ENCODE data around the gene SBNO1. TPM values are rescaled to one million over a fixed set of nuclear protein-coding genes. Genes with fewer than 3 reads are reported as not detected.

SBNO1 gene
- total and polyA plus RNA-seq, 2 donors (not counting 3 experiments of a cell fraction or from before 2014, with no cell fraction given): 4.8 to 34.2 TPM

- Histone ChIP-seq H3K27ac (ENCODE audit: insufficient read depth, low read depth, low read length) (no peak overlapping the region), H3K9me3 (replicated peaks; ENCODE audit: control insufficient read depth, insufficient read depth, low read length) (no peaks in the 10 kb centered on the region), H3K36me3 (ENCODE audit: control insufficient read depth in 2 of 2, extremely low read depth in 1 of 2, insufficient read depth in 2 of 2, low read length in 2 of 2) (peaks cover 8 to 22% of the 10 kb centered on the region in 2 experiments), H2AFZ (ENCODE audit: low read depth, low read length) (no peak overlapping the region), H3K9ac (replicated peaks; ENCODE audit: extremely low read depth, insufficient read depth, low read length) (no peak overlapping the region), H3K27me3 (ENCODE audit: control insufficient read depth in 2 of 2, insufficient read depth in 2 of 2, low read length in 2 of 2) (no peaks in the 10 kb centered on the region), H3K4me3 (replicated peaks in 1 of 3; ENCODE audit: insufficient read depth in 1 of 3, low read depth in 1 of 3, low read length in 3 of 3) (no peak overlapping the region), H3K4me2 (ENCODE audit: insufficient read depth, low read length) (no peak overlapping the region), H3K79me2 (ENCODE audit: control insufficient read depth, insufficient read depth, low read length) (no peaks in the 10 kb centered on the region), H4K20me1 (replicated peaks; ENCODE audit: control insufficient read depth, extremely low read depth, insufficient read depth, low read length) (no peaks in the 10 kb centered on the region), H3K9me1 (replicated peaks; ENCODE audit: control insufficient read depth, extremely low read depth, insufficient read depth, low read length) (no peaks in the 10 kb centered on the region), H3K4me1 (ENCODE audit: control insufficient read depth, extremely low read depth, insufficient read depth, low read length) (no peaks in the 10 kb centered on the region)
- DNase-seq (ENCODE audit: low read depth, low spot score) (no peak), FAIRE-seq (no peak)
- ChIA-PET CTCF (no interaction called here), POLR2A (no interaction called here)
- dilution Hi-C loops (cut with MboI; ENCODE audit: extremely low pct_ligation_motif_present, low sequenced_read_pairs): no loop called here
- TF ChIP-seq FOS (IDR thresholded peaks at IDR 0.05; ENCODE audit: borderline replicate concordance, insufficient read depth, low read length) (no peak), MYC (IDR thresholded peaks at IDR 0.05; ENCODE audit: low read depth, low read length) (no peak), GATA2 (IDR thresholded peaks at IDR 0.05; ENCODE audit: insufficient read depth, insufficient read length, low read depth, low read length) (no peak), CTCF (IDR thresholded peaks at IDR 0.05; ENCODE audit: extremely low read depth in 1 of 2, insufficient read depth in 1 of 2, low read depth in 1 of 2, low read length in 2 of 2) (no peak), POLR2A (IDR thresholded peaks at IDR 0.05; ENCODE audit: low read depth, low read length) (no peak)
- intact Hi-C loops (cut with micrococcal nuclease): no loop called here
- BruUV-seq (replicated peaks): no TSS peak
These were observed 29.2 kb downstream of the SBNO1 start for GRCh38 chr12:123335490-123335889.

GRCh38 chr12:123329799-123330198 lies 34.8 kb downstream of the SBNO1 start:
- H3K4me3 ChIP-seq (replicated peaks in 1 of 3; ENCODE audit: insufficient read depth in 1 of 3, low read depth in 1 of 3, low read length in 3 of 3): no peak overlapping the region
- FAIRE-seq (no peak), DNase-seq (ENCODE audit: low read depth, low spot score) (no peak)
- no peaks in the 10 kb centered on the region for H3K4me1 ChIP-seq (ENCODE audit: control insufficient read depth, extremely low read depth, insufficient read depth, low read length)
- peaks cover 17 to 28% of the 10 kb centered on the region in 2 experiments for H3K36me3 ChIP-seq (ENCODE audit: control insufficient read depth in 2 of 2, extremely low read depth in 1 of 2, insufficient read depth in 2 of 2, low read length in 2 of 2)
- no peak overlapping the region for H2AFZ ChIP-seq (ENCODE audit: low read depth, low read length)
- no peaks in the 10 kb centered on the region for H3K9me1 ChIP-seq (replicated peaks; ENCODE audit: control insufficient read depth, extremely low read depth, insufficient read depth, low read length)
- ChIA-PET POLR2A (no interaction called here), CTCF (no interaction called here)
- H3K27me3 ChIP-seq (ENCODE audit: control insufficient read depth in 2 of 2, insufficient read depth in 2 of 2, low read length in 2 of 2): no peaks in the 10 kb centered on the region
- no peaks in the 10 kb centered on the region for H3K79me2 ChIP-seq (ENCODE audit: control insufficient read depth, insufficient read depth, low read length)
- intact Hi-C loops (cut with micrococcal nuclease): no loop called here
- BruUV-seq (replicated peaks): no TSS peak
- H4K20me1 ChIP-seq (replicated peaks; ENCODE audit: control insufficient read depth, extremely low read depth, insufficient read depth, low read length): no peaks in the 10 kb centered on the region
- H3K9ac ChIP-seq (replicated peaks; ENCODE audit: extremely low read depth, insufficient read depth, low read length): no peak overlapping the region
- H3K9me3 ChIP-seq (replicated peaks; ENCODE audit: control insufficient read depth, insufficient read depth, low read length): no peaks in the 10 kb centered on the region
- dilution Hi-C loops (cut with MboI; ENCODE audit: extremely low pct_ligation_motif_present, low sequenced_read_pairs): no loop called here
- H3K4me2 ChIP-seq (ENCODE audit: insufficient read depth, low read length): no peak overlapping the region
- H3K27ac ChIP-seq (ENCODE audit: insufficient read depth, low read depth, low read length): no peak overlapping the region
- TF ChIP-seq MYC (IDR thresholded peaks at IDR 0.05; ENCODE audit: low read depth, low read length) (no peak), EZH2 (IDR thresholded peaks at IDR 0.05; ENCODE audit: borderline replicate concordance, low read depth, low read length, severe bottlenecking) (no peak), FOS (IDR thresholded peaks at IDR 0.05; ENCODE audit: borderline replicate concordance, insufficient read depth, low read length) (no peak), JUN (IDR thresholded peaks at IDR 0.05; ENCODE audit: borderline replicate concordance, insufficient read depth, insufficient read length, low read depth) (no peak), POLR2AphosphoS5 (IDR thresholded peaks at IDR 0.05; ENCODE audit: insufficient read depth, low read depth, low read length) (no peak), MAX (IDR thresholded peaks at IDR 0.05; ENCODE audit: insufficient read depth, insufficient read length) (no peak), POLR2A (IDR thresholded peaks at IDR 0.05; ENCODE audit: low read depth, low read length) (no peak), GATA2 (IDR thresholded peaks at IDR 0.05; ENCODE audit: insufficient read depth, insufficient read length, low read depth, low read length) (no peak), CTCF (IDR thresholded peaks at IDR 0.05; ENCODE audit: extremely low read depth in 1 of 2, insufficient read depth in 1 of 2, low read depth in 1 of 2, low read length in 2 of 2) (no peak)
